GM10266 (cell line): Measurements from ENCODE around the gene NASP.

Source experiments
- DNase-seq: peaks from one replicate; pipeline ENCODE4 v3.0.0; 2012; ENCODE audit errors: extremely low spot score
- TF ChIP-seq, protein P1 (sequence below): IDR thresholded peaks from 2 replicates; pipeline ENCODE4 v1.5.1; 2012; ENCODE audit warnings: mild to moderate bottlenecking, low read depth; ENCODE audit not compliant: control insufficient read depth, insufficient read depth; ENCODE audit errors: missing control alignments

The NASP gene

GRCh38 chr1:45654540-45655280 is 70.9 kb downstream of the NASP start:
- no peak for DNase-seq
- TF ChIP-seq, protein P1, sequence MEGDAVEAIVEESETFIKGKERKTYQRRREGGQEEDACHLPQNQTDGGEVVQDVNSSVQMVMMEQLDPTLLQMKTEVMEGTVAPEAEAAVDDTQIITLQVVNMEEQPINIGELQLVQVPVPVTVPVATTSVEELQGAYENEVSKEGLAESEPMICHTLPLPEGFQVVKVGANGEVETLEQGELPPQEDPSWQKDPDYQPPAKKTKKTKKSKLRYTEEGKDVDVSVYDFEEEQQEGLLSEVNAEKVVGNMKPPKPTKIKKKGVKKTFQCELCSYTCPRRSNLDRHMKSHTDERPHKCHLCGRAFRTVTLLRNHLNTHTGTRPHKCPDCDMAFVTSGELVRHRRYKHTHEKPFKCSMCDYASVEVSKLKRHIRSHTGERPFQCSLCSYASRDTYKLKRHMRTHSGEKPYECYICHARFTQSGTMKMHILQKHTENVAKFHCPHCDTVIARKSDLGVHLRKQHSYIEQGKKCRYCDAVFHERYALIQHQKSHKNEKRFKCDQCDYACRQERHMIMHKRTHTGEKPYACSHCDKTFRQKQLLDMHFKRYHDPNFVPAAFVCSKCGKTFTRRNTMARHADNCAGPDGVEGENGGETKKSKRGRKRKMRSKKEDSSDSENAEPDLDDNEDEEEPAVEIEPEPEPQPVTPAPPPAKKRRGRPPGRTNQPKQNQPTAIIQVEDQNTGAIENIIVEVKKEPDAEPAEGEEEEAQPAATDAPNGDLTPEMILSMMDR, result no peak

DNA sequence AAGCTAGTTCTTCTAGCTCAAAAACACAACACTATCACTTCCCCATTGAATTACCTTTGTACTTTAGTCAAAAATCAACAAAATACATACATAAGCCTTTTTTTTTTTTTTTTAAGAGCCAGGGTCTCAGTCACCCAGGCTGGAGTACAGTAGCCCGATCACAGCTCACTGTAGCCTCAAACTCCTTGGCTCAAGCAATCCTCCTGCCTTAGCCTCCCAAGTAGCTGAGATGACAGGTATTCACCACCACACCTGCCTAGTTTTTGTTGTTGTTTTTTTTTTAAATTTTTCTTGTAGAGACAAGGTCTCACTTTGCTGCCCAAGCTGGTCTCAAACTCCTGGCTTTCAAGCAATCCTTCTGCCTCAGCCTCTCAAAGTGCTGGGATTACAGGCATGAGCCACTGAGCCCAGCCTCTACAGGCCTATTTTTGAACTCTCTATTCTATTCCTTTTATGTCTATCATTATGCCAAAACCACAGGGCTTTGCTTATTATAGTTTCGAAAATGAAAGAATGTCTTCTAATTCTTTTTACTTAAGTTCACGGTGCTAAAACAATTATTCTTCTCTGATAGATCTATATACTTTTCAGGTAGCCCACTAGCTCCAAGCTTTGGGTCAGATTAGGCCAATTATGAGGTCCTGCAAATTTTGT is 72.9 kb downstream of the NASP start:
- TF ChIP-seq, protein P1, result no peak
- DNase-seq, result no peak

DNA sequence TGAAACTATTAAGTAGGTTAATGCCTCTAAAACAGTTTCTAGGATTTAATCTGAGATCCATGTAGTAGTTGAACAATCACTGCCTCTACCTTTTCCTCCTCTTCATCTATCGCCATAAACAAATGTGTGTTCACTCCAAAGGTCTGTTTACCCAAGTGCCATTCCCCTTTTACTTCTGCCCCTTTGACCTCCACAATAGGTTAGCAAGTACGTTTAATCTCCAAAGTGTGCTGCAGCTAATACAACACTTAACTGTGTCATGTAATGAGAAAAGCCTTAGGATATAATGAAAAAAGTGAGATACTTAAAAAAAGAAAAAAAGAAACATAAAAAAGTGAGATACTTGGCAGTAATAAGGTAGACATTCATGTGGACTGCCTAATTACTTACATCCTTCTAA is 74.3 kb downstream of the NASP start:
- TF ChIP-seq, protein P1, result no peak
- no peak for DNase-seq

DNA sequence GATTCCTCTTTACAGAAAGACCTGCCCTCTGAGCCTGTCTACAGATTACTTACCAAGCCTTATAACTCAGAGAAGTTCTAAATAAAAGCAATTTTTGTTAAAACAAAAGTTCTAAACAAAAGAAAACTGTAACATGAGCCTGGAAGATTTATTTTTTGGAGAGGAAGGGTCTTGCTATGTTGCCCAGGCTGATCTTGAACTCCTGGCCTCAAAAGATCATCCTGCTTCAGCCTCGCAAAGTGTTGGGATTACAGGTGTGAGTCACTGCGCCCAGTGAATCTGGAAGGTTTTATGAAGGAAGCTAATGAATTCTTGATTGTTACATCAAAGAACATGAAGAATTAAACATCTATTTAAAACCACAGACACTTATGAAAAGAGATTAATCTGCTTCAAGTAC is 75.4 kb downstream of the NASP start:
- TF ChIP-seq, protein P1, result no peak
- no peak for DNase-seq

- TF ChIP-seq, protein P1, result no peak
- DNase-seq, result no peak
These were observed 76.5 kb downstream of the NASP start for GRCh38 chr1:45660336-45660735.

DNA sequence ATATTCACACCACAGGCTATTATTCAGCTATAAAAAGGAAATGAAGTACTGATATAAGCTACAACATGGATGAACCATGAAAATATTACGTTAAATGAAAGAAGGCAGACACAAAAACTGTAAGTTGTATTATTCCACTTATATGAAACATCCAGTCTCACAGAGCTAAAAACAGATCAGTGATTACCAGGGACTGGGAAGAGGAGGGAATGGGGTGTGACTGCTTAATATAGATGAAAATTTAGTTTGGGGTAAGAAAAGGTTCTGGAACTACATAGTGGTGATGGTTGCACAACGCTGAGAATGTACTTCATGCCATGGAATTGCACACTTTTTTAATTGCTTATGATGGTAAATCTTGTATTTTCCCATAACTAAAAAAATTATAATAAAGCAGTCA is 83.0 kb downstream of the NASP start:
- no peak for DNase-seq
- TF ChIP-seq, protein P1, result no peak
